Activated CD8-positive, alpha-beta memory T cell treated with anti-CD3 and anti-CD28 coated beads for 4 hours (primary cell): ENCODE data around the gene IGSF21.

Source experiments
- DNase-seq, 2 donors: peaks; one replicate each; pipeline ENCODE4 v3.0.0-alpha.2; 2020; ENCODE audit warnings: low read depth in 2 of 2

The IGSF21 gene

DNA sequence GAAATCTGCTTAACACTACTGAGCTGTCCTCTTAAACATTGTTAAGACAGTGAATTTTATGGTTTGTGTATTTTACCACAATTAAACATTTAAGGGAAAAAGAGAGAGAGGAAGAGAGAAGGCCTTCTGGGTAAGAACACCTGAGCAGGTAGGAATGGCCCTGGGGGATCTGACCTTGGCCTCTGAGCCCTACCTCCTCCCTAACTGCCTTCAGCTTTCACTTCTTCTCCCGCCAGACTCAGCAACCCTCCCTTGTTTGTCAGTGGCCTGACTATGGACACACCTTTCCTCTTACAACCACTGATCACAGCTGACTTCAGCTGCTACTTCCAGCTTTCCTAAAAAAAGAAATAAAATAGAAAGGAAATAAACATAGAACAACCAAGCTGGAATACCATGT is 13.5 kb upstream of the IGSF21 start:
- DNase-seq, result no peak

- DNase-seq, result no peak
Observed at GRCh38 chr1:18097206-18097605, 10.4 kb upstream of the IGSF21 start.

DNA sequence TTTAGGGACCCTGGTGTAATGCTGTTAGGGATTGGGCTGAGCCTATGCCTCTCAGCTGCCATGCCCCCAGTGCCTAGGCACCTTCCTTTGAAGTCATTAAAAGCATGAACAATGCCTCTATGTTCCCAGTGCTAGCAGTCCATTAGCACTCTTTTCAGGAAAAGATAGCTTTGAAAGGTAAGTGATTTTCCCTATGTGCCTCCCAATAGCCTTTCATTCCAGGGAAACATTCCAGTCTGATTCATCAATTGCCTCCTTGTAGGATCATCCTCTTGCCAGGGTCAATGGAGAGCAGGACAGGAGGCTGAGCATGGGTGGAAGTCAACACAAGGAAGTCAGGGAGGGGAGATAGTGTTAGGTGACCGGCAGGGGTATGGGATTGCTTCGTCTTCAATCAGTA is 8.6 kb upstream of the IGSF21 start:
- no peak for DNase-seq

DNA sequence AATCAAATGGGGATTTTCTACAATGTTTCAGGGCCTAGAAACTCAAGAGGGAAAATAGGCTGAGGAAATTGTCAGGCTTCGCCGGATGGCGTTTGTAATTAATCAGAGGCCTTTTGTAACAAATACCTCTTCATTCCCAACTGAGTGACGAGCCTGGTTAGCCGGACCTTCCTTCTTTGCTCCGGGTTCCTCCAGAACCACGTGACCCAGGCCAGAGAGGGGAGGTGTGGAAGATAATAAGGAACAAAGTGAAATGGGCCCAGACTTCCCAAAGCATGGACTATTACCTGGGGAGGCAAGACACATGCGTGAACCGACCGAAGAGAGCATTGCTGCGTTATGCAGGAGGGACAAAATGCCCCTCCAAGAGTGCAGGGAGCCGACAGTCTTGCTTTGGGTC is 7.5 kb upstream of the IGSF21 start:
- no peak for DNase-seq

DNA sequence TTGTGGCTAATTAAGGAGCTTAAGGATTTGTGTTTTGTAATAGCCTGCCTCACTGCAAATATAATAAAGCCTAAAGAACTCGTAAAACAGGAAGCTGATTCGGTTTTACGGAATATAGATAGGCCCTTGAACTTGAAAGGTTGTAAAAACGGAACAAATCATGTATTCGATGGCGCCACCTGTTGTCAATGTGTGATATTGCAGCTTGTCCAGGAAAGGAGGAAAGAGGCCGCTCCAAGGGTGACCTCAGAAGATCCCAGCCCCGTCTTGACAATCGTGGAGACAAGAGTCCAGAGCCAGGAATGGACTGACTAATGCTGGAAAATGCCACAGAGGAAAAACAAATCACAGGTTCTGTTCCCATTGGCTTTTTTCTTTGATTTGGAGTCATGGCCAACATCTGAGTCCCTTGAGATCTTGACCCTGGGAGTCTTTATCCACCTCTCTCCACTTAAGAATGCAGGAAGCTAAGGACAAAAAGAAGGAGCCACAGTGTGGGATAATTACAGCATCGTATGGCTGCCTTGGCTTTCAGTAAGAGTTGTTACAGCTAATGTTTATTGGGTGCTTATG is 7.0 kb upstream of the IGSF21 start:
- DNase-seq, result no peak

DNA sequence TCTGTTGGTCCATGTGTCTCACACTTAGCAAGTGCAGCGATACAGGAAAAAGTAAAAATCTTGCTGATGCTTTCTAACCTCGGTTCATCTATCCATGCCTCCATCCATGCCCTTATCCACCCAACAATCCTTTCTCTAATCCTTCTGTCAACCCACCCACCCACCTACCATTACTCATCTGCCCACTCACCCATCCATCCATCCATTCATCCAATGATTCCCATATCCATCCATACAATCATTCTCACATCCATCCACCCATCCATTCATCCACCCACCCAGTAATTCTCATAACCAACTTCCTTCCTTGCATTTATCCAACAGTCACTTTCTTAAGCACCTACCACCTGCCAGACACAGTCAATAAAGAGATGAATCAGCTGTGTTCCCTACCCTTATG is 6.1 kb upstream of the IGSF21 start:
- no peak for DNase-seq

DNA sequence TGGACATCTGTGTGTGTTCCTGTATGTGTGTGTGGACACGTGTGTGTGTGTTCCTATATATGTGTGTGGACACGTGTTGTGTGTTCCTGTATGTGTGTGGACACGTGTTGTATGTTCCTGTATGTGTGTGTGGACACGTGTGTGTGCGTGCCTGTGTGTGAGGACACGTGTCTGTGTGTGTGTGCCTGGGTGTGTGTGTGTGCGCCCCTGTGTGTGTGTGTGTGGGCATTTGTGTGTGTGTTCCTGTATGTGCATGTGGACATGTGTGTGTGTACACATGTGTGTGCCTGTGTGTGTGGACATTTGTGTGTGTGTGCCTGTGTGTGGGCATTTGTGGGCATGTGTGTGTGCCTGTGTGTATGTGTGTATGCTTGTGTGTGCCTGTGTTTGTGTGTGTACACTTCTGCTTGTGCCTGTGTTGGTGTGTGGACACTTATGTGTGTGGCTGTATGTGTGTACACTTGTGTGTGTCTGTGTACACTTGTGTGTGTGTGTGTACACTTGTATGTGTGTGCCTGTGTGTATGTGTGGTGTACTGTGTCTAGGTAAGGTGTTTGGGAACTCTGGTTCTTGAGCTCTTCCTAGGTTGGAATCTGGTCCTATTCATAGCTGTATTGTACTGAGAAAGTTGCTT is 3.7 kb upstream of the IGSF21 start:
- no peak for DNase-seq

DNA sequence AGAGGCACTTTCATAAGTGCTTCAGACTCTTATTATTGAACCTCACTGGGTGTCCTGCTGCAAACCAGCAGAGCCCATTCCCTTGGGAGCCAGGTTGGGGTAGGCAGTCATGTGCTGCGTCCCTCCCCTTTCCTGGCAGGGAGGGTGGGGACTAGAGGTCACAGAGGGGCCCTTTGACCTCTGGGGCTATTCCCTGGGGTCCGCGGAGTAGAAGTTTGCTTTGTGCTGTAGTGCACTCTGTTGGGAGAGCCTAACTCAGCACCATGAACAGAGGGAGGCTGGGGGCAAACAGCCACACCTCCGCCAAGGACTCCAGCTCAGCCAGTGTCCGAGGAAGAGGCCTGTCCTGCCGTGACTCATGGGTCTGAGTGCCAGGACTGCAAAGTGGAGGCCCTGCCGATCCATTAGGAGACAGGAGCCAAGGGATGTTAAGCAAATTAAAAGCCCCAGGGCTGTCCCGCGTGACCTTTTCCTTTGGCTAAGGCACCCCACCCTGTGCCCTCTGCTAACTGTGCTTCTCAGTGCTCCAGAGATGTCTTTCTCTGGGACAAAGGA is 3.0 kb upstream of the IGSF21 start:
- no peak for DNase-seq

DNA sequence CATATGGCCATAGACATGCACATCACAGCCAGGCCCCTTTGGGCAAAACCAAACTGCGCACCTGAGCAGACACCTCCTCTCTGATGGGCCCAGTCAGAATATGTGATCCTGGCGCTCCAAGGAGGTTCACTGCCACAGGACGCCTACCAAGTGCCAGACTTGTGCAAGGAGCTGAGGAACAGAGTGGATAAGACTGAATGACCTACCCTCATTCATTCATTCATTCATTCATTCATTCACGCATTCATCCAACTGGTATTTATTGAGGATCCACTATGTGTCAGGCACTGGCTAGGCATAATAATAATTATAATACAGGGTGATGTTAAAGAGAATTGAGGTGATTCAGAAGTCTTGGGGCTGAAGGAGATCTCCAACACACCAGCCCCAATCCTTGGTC is 2.4 kb upstream of the IGSF21 start:
- DNase-seq, result no peak

DNA sequence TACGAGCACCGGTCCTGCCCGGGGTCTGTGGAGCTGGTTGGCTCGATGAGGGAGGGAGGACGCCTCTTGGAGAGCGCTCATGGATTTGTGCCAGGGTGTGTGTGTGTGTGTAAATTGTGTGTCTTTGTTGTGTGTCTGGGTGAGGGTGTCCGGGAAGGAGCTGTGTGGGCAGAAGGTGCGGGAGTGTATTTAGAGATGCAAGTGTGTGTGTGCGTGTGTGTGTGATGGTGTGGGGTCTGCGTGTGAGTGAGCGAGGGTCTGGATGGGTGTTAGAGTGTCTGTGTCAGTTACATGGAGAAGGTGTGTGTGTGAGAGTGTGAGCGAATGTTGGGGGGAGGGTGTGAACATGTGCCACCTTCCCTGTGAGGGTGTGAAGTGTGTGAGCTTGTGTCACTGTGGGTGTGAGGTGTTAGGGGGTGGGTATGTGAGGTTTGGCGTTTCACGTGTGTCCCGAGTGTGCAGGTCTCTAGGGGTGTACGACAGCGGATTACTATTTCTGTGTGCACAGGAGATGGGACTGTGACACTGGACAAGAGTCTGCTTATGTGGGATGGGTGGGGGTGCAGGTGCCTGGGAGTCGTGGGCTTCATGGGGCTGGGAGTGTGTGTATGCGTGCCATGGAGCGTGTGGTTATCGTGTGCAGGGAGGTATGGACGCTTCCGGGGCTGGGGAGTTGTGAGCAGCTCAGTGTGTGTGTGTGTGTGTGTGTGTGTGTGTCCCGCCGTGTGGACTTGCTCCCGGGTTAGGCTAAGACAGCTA is 880 bp downstream of the IGSF21 start:
- DNase-seq, result no peak

- no peak for DNase-seq
Observed at GRCh38 chr1:18109058-18109755, 1.6 kb downstream of the IGSF21 start.

DNA sequence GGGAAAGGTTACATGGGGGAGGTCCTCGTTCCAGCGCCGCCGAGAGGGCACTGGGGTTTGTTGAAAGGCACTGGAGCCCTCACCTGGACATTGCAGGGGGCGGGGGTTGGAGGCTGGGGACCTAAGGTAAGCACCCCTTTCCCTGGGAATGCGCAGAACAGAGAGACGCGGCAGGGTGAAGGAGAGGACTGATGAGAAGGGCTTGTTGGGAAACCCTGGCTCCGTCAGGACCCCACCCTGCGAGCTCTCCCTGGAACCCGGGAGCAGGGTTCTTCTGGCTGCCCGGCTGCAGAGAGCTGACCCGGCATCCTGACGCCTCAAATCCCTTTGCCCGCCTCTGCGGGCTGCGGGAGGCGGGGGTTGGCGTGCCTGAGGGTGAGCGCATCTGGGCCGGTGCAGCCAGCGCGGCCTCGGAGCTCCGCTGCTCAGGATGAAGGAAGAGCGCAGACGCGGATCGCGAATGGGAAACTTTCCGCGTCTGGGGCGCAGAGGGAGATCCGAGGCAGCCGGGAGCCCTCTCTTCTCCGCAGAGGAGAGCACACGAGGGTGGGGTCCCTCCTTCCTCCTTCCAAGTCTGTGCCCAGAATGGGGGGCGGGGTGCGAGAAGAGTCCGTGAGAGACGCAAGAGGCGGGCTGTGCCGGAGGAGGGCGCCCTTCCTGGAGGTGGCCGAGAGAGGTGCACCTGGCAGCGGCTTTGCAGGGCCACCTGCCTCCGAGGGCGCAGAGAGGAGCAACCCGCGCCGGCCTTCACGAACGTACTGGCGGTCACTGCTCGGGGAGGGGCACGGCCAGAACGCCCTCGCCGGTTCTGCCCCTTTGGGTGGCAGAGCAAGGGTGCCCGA is 2.4 kb downstream of the IGSF21 start:
- no peak for DNase-seq

DNA sequence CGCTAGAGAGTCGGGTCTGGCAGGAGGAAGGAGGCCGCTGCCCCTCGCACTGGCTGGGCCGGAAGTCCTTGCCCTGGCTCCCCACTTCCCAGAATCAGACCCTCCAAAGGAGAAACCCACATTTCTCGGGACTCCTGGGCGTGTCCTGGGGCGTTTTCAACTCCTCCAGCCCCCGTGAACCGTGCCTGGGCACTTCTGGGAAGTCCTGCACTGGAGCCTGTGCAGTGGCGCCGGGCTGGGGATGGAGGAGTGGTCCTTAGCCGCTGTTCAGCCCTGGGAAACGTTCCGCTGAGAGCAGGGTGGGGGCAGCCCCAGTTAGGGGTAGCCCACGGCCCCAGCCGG is 3.0 kb downstream of the IGSF21 start:
- no peak for DNase-seq

GRCh38 chr1:18110968-18111367 is 3.4 kb downstream of the IGSF21 start:
- DNase-seq, result no peak

GRCh38 chr1:18111605-18112297 is 4.2 kb downstream of the IGSF21 start:
- no peak for DNase-seq

DNA sequence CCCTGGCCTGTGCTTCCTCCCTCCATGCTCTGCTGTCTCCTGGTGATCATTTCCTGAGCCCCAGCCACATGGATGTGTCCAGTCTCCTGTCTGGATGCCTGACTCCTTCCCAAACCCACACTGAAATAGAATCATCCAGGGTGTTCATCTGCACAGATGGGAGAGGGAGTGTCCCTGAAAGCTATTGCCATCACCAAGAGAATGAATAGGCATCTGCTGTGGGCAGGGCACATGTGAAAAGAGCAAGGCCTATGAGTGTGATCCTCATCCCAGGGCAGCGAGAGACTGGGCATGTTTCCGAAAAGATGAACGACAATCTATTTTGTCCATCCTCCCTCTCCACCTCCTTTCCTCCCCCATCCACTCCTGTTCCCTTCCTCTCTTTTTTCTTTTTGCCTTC is 5.0 kb downstream of the IGSF21 start:
- DNase-seq, result no peak

- no peak for DNase-seq
Observed at GRCh38 chr1:18114726-18115410, 7.3 kb downstream of the IGSF21 start.

DNA sequence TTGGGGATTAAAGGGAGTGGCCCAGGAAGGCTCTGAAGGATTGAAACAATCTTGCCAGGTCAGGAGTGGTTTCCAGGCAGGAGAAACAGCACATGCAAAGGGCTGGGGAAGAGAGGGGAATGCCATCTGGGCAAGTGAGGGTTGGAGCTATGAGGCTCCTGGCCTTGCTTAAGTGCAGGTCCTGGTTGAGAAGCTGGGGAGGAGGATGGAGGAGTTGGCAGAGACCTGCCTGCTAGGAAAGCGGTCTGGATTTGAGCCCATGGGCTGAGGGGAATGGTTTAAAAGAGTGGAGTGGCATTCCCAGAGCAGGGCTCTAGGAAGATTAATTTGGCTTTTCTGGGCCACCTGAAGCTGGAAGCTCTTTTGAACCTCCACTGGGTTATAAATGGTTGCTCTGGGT is 9.2 kb downstream of the IGSF21 start:
- DNase-seq, result no peak

- DNase-seq, result no peak
Observed at GRCh38 chr1:18118078-18118477, 10.5 kb downstream of the IGSF21 start.

DNA sequence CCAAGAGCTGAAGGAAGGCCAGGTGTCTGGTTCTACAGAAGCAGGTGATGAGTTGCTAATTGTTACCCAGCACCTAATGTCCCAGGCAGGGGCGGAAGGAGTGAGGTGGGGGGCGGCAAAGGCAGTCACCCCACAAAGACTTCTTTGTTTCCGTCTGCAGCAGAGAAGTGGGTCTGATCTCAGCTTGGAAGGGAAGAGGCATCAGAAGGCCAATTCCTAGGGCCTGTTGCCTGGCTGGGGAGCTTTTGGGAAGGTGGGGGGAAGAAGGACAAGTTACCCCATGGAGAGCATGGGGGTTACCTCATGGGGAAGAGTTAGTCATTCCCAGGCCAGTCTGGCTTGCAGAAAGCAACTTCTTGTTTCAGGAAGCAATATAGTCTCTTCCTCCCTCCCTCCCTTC is 10.9 kb downstream of the IGSF21 start:
- DNase-seq, result no peak
